Mesodermal cell (in vitro differentiated cells): ENCODE data around the gene ZNF23. TPM values are rescaled to one million over a fixed set of nuclear protein-coding genes. Genes with fewer than 3 reads are reported as not detected.
"Not testable (repeated sequence)": the region's sequence is repeated elsewhere in the genome, so short reads cannot be mapped to it uniquely, and the experiment has no call there.

Source experiments
- H3K27ac ChIP-seq: 2 replicates; pipeline ENCODE4 v1.7.0; 2013; ENCODE audit warnings: mild to moderate bottlenecking, low read depth, low read length, moderate library complexity; ENCODE audit not compliant: severe bottlenecking
- H3K36me3 ChIP-seq: 2 replicates; pipeline ENCODE4 v1.7.1; 2013; ENCODE audit warnings: mild to moderate bottlenecking, low read length, moderate library complexity; ENCODE audit not compliant: control insufficient read depth, insufficient read depth
- H3K4me1 ChIP-seq: one replicate; pipeline ENCODE4 v1.7.1; 2013; ENCODE audit warnings: mild to moderate bottlenecking, low read length; ENCODE audit not compliant: insufficient read depth, control insufficient read depth, poor library complexity, severe bottlenecking
- H3K4me3 ChIP-seq: 2 replicates; pipeline ENCODE4 v1.7.0; 2013; ENCODE audit warnings: low read length, control low read depth, mild to moderate bottlenecking; ENCODE audit not compliant: insufficient read depth, poor library complexity, severe bottlenecking; ENCODE audit errors: extremely low read depth
- H3K9me3 ChIP-seq: 2 replicates; pipeline ENCODE4 v1.7.1; 2013; ENCODE audit warnings: mild to moderate bottlenecking, low read length, moderate library complexity; ENCODE audit not compliant: control insufficient read depth
- WGBS, 2 experiments: methylation state at CpG; one replicate each; pipeline ENCODE4 v1.1.5; 2013; ENCODE audit warnings: missing lambda C conversion rate in 2 of 2; ENCODE audit not compliant: insufficient coverage in 2 of 2; 5-methylcytosine and 5-hydroxymethylcytosine counted together
- polyA plus RNA-seq, 2 experiments: library from polyadenylated mRNA; stranded (reverse); fragments of 50-300 nt; gene quantifications; one replicate each; pipeline ENCODE4 v1.2.3, GENCODE V29; 2013

Gene ZNF23
- 10.0 TPM for polyA plus RNA-seq (2013, experiment 1 of 2)
- 8.7 TPM for polyA plus RNA-seq (2013, experiment 2 of 2)

DNA sequence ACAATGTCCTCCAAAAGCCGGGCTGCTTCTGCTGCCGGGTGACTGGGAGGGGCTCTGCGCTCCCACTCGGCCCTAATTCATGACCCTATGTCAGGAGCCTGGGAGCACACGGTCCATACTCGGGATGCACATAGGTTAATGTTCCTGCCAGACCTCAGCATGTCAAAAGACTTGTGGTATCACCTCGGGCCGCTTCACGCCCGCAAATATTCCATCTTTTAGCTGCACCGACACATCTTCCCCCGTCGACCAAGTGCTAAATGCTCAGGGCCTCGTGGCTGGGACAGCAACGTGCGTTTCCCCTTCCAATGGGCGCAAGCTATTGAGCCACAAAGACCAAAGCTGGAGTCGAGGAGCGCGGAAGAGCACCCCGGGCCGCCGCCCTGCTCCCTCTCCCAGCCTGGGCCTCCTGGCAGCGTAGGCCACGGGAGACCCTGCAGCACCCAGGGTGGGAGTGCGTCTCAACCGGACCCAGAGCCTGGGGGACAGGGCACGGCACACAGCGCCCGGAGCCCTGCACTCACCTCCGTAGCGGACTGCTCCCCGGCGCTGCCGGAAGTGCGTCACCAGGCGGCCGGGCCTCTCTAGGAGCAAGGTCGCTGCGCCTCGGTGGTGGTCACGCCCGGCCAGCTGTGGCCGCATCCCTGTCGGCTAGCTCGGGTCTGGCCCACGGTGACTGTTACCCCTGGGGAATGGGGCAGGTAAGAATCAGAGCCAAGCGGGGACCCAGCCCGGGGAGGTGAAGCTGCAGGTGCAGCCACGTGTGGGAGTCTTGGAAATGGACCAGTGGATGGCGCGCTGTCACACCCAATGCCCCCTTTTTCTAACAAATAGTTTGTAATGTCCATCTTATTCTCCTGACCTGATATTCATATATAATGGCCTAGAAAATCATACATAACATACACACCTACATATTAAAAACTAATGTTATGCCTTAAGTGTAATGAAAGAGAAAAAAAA, at the start of gene ZNF23:
ZNF23 (minus strand) TSS at position 562 of the 963 bp plus-strand sequence. CDS start 5,451 bp downstream, outside the sequence.
- peaks cover 13% of the 10 kb centered on the region for H3K4me1 ChIP-seq
- H3K27ac ChIP-seq, result peak within 1 kb of the TSS; percentile 62
- H3K36me3 ChIP-seq, result no peaks in the 10 kb centered on the region
- H3K9me3 ChIP-seq, result no peaks in the 10 kb centered on the region
- peak within 1 kb of the TSS; percentile 90 for H3K4me3 ChIP-seq
- WGBS, 2 experiments, result 0 to 1% methylated on average over 43 to 47 of the region's 52 CpGs

DNA sequence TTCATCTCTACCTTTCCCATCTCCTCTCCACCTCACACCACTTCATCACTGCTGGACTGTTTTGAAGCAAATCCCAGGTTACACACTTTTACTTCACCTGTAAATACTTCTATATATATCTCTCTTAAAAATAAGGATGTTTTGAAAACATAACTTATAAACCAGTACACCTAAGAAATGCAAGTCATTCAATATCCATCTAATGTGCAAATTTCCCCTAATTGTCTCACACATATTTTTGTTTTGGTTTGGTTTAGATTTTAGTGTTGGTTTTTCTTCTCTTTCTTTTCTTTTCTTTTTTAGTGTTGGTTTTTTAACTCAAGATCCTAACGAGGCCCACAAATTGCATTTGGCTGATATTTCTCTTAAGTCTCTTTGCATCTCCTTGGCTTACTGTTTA, 45.0 kb upstream of the ZNF23 start:
- Histone ChIP-seq H3K36me3 (no peaks in the 10 kb centered on the region), H3K9me3 (peaks cover 3% of the 10 kb centered on the region), H3K4me1 (no peaks in the 10 kb centered on the region), H3K27ac (no peak overlapping the region), H3K4me3 (no peak overlapping the region)
- WGBS, 2 experiments, result 60 to 100% methylated on average over 1 of the region's 1 CpG

- no peaks in the 10 kb centered on the region for H3K9me3 ChIP-seq
- H3K36me3 ChIP-seq, result no peaks in the 10 kb centered on the region
- no peak overlapping the region for H3K27ac ChIP-seq
- no peaks in the 10 kb centered on the region for H3K4me1 ChIP-seq
- H3K4me3 ChIP-seq, result no peak overlapping the region
- 100% methylated on average over 1 to 4 of the region's 5 CpGs for WGBS, 2 experiments
Measured at GRCh38 chr16:71504901-71505300, 42.9 kb upstream of the ZNF23 start.

DNA sequence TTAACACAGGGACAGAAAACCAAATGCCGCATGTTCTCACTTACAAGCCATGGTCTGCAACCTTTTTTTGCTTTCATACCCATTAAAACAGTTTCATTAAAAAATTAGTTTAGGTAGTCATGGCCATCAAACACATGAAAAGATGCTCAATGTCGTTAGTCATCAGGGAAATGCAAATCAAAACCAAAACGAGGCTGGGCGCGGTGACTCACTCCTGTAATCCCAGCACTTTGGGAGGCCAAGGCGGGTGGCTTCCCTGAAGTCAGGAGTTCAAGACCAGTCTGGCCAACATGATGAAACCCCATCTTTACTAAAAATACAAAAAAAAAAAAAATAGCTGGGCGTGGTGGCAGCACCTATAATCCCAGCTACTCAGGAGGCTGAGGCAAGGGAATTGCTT, 42.0 kb upstream of the ZNF23 start:
- H3K4me3 ChIP-seq, H3K27ac ChIP-seq, H3K36me3 ChIP-seq, H3K4me1 ChIP-seq, H3K9me3 ChIP-seq: not testable (repeated sequence)
- WGBS, 2 experiments, result 78 to 83% methylated on average over 5 of the region's 7 CpGs

GRCh38 chr16:71501547-71501946, 39.5 kb upstream of the ZNF23 start:
- Histone ChIP-seq H3K36me3 (no peaks in the 10 kb centered on the region), H3K4me1 (no peaks in the 10 kb centered on the region), H3K4me3 (no peak overlapping the region), H3K27ac (no peak overlapping the region), H3K9me3 (no peaks in the 10 kb centered on the region)
- 100% methylated on average over 1 of the region's 3 CpGs; no CpG with 5 or more reads in 1 of the 2 experiments for WGBS, 2 experiments

DNA sequence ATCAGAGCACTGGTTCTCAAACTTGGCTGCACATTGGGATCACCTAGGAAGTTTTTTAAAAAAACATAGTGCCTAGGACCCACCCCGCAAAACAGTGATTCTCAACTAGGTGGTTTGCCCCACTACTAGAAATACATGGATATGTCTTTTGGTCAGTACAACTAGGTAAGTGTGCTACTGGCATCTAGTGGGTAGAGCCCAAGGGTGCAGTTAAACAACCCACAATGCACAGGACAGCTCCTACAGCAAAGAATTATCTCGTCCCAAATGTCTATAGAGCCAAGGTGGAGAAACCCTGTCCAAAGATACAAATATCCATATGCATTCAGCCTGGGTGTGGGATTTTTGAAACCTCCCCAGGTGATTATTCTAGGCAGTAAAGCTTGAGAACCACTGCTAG, 38.9 kb upstream of the ZNF23 start:
- Histone ChIP-seq H3K27ac (no peak overlapping the region), H3K4me3 (no peak overlapping the region), H3K9me3 (no peaks in the 10 kb centered on the region), H3K4me1 (no peaks in the 10 kb centered on the region), H3K36me3 (no peaks in the 10 kb centered on the region)
- 100% methylated on average over 1 of the region's 2 CpGs; no CpG with 5 or more reads in 1 of the 2 experiments for WGBS, 2 experiments

- 0 to 2% methylated on average over 3 of the region's 3 CpGs for WGBS, 2 experiments
- H3K4me3 ChIP-seq, result no peak overlapping the region
- no peaks in the 10 kb centered on the region for H3K9me3 ChIP-seq
- no peak overlapping the region for H3K27ac ChIP-seq
- no peaks in the 10 kb centered on the region for H3K4me1 ChIP-seq
- H3K36me3 ChIP-seq, result no peaks in the 10 kb centered on the region
Measured at GRCh38 chr16:71499775-71500364, 37.8 kb upstream of the ZNF23 start.

- H3K9me3 ChIP-seq, result no peaks in the 10 kb centered on the region
- 79 to 100% methylated on average over 2 of the region's 3 CpGs for WGBS, 2 experiments
- H3K4me1 ChIP-seq, result no peaks in the 10 kb centered on the region
- H3K27ac ChIP-seq, result no peak overlapping the region
- H3K4me3 ChIP-seq, result no peak overlapping the region
- no peaks in the 10 kb centered on the region for H3K36me3 ChIP-seq
Measured at GRCh38 chr16:71498031-71498430, 36.0 kb upstream of the ZNF23 start.

- Histone ChIP-seq H3K9me3 (no peaks in the 10 kb centered on the region), H3K4me3 (no peak overlapping the region), H3K36me3 (no peaks in the 10 kb centered on the region), H3K4me1 (no peaks in the 10 kb centered on the region), H3K27ac (no peak overlapping the region)
- WGBS, 2 experiments, result 71 to 100% methylated on average over 1 to 2 of the region's 3 CpGs
Measured at GRCh38 chr16:71493213-71493612, 31.2 kb upstream of the ZNF23 start.

- H3K9me3 ChIP-seq, result no peaks in the 10 kb centered on the region
- H3K4me1 ChIP-seq, result no peaks in the 10 kb centered on the region
- H3K27ac ChIP-seq, result no peak overlapping the region
- H3K36me3 ChIP-seq, result no peaks in the 10 kb centered on the region
- no peak overlapping the region for H3K4me3 ChIP-seq
- WGBS, 2 experiments, result 70 to 80% methylated on average over 1 of the region's 2 CpGs
Measured at GRCh38 chr16:71492786-71493185, 30.7 kb upstream of the ZNF23 start.

DNA sequence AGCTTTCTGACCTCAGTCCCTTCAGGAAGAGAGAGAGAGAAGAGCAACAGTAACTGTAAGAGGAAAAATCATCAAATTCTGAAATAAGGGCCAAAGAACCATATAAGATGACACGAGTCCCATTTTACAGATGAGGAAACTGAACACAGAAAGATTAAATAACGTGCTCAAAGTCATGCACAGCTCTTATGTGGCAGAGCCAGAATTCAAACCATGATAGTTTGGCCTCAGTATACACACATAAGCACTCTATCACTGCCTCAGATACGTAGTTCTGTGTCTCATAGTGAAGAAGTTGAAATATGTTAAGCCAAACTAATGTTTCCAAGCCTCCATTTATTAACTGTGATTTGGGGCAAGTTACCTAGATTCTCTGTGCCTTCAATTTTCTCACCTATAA, 29.0 kb upstream of the ZNF23 start:
- no peaks in the 10 kb centered on the region for H3K36me3 ChIP-seq
- no peaks in the 10 kb centered on the region for H3K4me1 ChIP-seq
- no peak overlapping the region for H3K4me3 ChIP-seq
- WGBS, 2 experiments, result 51 to 58% methylated on average over 2 of the region's 3 CpGs
- no peak overlapping the region for H3K27ac ChIP-seq
- H3K9me3 ChIP-seq, result no peaks in the 10 kb centered on the region
